ENCODE results near the gene SLC35G1.
A peak's percentile ranks its signal among the peaks of the same experiment; 100 is the strongest.

SLC35G1 gene, protein sequence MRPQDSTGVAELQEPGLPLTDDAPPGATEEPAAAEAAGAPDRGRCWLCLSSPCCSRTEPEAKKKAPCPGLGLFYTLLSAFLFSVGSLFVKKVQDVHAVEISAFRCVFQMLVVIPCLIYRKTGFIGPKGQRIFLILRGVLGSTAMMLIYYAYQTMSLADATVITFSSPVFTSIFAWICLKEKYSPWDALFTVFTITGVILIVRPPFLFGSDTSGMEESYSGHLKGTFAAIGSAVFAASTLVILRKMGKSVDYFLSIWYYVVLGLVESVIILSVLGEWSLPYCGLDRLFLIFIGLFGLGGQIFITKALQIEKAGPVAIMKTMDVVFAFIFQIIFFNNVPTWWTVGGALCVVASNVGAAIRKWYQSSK

DNA sequence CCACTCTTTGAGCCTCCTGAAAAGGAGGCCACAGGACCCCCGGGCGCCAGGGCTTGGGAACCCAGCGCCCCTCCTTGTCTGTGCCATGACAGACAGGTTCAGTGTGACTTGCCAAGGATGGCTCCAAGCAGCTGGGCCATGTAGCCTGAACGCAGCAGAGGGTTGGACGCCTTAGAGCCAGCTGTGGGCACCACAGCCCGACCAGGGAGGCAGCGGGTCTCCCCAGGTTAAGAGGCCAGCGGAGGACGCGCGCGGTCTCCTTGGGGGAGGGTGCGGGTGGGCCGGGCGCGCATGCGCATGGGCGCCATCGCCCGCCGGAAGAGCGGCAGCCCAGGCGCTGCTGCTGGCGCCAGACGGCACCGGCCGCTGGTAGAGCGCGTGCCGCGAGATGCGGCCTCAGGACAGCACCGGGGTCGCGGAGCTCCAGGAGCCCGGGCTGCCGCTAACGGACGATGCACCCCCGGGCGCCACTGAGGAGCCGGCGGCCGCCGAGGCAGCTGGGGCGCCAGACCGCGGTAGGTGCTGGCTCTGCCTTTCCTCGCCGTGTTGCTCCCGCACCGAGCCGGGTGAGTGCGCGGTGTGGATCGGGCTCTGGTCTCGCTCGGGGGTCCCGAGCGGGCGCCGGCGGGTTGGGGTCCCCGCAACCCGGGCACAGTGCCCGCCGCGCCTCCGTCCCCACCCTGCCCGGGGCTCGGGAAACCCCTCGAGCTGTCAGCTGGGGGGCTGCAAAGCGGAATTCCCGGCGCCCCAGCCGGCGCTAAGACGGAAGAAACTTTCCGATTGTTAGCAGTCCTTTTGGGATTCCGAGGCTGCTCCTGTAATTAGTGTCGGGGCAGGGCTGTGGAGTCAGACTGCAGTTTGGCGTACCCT, at the start of gene SLC35G1:
SLC35G1 (plus strand) TSS at position 333 of the 870 bp plus-strand sequence; CDS start at position 389, 56 bp downstream.
- DNase-seq (ENCODE audit: low read depth in 2 of 2) = peak; percentile 26 to 29

DNA sequence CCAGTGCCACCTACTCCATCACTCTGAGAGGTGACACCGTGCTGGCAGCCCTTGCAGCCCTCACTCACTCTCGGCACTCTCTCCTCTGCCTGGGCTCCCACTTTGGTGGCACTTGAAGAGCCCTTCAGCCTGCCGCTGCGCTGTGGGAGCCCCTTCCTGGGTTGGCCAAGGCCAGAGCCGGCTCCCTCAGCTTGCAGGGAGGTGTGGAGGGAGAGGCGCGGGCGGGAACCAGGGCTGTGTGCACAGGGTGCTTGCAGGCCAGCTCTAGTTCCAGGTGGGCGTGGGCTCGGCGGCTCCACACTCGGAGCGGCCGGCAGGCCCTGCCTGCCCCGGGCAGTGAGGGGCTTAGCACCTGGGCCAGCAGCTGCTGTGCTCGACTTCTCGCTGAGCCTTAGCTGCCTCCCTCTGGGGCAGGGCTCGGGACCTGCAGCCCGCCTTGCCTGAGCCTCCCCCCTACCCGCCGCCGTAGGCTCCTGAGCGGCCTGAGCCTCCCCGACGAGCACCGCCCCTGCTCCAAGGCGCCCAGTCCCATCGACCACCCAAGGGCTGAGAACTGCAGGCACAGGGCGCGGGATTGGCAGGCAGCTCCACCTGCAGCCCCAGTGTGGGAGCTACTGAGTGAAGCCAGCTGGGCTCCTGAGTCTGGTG, 48.7 kb upstream of the SLC35G1 start:
- DNase-seq (ENCODE audit: low read depth in 2 of 2) = no peak

DNA sequence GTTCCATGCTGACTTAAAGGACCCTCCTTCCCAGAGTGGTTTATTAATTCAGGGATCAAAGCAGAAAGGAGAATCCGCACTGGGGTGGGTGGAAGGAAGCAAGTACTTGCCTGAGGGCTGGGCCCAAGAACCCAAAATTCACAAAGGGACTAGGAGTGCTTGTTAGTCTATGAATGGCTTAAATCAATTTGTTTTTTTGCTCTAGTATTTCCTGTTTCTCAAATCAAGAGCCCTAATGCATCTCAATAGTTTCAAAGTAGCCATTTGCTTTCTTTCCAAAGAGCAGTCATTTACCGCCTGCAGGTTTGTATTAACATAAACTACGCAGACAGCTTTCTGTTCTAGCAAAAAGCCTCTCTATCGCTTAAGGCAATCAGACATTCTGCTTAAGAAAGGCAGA, 44.2 kb upstream of the SLC35G1 start:
- DNase-seq (ENCODE audit: low read depth in 2 of 2) = no peak

DNA sequence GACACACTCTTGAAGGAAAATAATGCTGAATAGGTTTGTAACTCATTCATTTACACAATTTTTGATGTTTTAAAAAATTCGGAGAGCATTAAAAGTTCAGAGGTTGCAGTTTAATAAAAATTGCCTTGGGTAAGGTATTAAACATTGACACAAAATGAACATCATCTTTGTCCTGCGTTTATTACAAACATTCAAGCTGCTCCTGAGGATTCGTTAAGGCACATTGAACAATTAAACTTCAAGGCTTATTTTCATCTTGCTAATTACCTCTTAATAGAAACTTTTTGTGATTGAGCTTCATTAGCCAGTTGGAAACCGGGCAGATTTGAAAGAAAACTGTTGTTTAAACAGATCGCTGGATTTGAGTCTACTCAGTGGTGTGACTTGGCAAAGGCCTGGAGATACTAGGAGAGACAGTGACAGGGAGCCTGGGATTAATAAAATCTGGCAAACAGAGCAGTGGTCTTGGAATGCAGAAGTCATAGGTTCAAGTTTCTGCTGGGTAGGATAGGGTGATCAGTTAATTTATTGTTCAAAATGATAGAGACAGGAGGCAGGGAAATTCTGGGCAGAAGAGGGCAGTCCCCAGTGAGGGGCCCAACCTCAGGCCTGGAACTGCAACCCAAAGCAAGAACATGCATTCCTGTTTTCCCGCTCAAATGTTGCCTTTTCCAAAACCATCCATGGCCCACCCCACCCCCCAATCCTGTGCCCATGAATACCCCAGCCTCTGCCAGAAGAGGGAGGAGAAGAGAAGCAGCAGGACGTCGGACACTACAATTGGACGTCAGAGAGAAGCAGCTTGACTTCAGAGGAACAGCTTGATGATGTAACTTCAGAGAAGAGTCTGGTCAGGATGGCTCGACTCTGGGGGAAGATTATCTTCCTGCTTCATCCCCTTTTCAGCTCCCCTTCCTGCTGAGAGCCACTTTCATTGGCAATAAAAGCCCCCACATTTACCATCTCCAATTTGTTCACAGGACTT, 43.5 kb upstream of the SLC35G1 start:
- no peak for DNase-seq (ENCODE audit: low read depth in 2 of 2)

DNA sequence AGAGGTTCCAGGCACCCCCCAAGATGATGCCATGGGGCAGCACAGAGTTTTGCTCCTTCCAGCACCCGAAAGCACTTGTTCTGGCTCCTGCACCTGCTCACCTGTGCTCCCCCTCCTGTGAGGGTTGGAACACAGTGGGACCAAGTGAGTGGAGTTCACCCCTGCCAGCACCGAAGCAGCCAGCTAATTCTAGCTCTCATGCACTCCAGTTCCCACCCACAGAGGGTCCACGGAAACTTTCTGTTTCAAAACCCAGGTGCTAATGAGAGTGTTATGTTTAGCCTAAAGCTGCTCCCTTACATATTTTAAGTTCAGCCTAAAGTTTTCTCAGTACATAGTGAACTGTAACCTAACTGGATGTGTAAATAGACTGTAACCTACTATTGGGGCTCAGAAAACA, 42.6 kb upstream of the SLC35G1 start:
- no peak for DNase-seq (ENCODE audit: low read depth in 2 of 2)

DNA sequence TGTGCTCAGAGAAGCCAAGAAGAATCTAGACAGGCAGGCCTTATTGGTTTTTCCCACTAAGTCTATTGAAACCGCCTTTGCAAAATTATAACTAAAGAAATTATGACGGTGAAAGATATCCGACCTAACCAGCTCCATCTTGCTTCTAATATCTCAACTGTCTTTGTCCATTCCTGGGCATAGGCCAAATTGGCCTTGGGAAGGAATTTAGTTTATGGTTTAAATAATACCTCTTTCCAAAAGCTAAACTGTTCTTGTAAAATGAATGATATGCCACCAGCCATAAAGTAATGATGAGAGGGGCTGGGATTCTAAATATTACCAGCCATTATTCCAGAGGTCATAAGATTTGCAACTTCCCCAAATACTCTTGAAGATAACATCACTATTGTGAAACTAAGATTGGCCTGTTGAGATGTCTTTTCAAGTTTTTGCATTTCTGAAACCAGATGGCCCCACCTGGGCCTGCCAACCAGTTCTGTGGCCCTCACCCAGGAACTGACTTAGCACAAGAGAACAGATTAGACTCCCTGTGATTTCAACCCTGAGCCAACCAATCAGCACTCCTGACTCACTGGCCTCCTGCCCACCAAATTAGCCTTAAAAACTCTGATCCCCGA, 41.2 kb upstream of the SLC35G1 start:
- no peak for DNase-seq (ENCODE audit: low read depth in 2 of 2)

DNA sequence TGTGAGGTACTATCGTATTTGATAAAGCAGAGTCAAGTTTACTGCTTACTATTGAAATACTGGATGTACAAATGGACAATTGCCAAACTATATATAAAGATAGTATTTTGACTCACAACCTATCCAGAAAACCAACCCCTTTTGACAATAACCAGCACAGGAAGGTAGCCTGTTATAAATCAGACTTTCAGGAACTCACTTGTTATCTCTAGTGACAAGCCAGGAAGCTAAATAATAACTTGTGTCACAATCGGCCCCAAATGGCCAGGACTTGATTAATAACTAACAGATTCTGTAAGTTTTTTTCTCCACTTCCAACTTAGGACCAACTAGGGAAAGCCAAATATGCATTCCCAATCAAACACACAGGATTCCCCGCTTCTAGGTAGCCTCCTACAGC, 38.8 kb upstream of the SLC35G1 start:
- no peak for DNase-seq (ENCODE audit: low read depth in 2 of 2)

DNA sequence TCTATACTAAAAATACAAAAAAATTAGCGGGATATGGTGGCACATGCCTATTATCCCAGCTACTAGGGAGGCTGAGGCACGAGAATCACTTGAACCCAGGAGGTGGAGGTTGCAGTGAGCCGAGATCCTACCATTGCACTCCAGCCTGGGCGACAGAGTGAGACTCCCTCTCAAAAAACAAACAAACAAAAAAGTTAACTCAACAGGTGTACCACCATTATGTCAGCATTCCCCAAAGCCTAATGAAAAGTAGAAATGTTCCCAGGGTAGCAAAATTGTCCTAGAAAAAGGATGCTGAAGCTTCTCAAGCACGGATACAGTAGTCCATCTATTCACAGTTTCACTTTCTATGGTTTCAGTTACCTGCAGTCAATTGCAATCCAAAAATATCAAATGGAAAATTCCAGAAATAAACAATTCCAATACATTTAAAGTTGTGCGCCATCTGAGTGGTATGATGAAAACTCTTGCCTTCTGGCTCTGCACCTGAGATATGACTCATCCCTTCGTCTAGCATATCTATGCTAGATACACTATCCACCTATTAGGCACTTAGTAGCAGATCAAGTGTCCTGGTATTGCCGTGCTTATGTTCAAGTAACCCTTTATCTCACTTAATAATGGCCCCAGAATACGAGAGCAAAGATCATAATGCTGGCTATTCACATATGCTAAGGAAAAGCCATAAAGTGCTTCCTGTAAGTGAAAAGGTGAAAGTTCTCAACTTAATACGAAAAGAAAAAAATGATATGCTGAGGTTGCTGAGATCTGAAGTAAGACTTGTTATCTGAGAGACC, 37.2 kb upstream of the SLC35G1 start:
- DNase-seq (ENCODE audit: low read depth in 2 of 2) = no peak

DNA sequence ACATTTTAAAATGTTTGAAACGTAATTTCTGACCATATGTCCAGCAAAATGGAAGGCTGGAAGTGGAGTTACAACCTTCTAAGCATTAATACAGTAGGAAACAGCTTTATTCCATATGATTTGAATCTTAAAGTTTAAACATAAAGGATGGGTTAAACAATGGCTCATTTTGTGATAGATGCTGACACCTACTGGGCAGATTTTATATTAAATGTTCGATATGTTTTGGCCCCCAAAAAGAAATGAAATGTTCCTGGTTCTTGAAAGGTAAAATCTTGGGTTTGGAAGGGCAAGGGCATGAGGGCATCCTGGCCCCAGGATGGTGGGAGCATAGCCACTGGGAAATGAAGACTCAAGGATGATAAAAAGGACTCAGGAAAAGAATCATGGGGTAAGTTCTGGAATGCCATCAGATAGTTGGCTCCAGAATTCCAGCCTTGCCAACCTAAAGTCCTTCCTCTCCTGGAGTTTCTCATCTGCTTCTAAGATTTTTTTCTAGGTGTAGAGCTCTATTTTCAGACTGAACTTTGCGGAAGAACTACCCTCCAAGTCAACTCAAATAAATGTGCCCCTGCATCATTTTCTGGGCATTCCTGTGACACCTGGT, 34.6 kb upstream of the SLC35G1 start:
- DNase-seq (ENCODE audit: low read depth in 2 of 2) = no peak

DNA sequence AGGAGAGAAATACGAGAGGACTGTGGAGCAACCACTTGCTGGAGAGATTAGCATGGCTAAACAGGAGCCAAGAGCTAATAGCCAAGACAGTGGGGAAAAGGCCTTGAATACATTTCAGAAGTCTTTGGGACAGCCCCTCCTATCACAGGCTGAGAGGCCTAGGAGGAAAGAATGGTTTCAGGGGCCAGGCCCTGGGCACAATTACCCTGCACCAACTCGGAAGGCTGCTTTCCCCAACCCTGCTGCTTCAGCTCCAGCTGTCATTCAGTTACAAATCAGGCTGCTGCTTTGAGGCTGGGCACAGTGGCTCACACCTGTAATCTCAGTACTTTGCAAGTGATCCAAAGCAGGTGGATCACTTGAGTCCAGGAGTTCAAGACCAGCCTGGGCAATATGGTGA, 32.0 kb upstream of the SLC35G1 start:
- DNase-seq (ENCODE audit: low read depth in 2 of 2) = no peak

DNA sequence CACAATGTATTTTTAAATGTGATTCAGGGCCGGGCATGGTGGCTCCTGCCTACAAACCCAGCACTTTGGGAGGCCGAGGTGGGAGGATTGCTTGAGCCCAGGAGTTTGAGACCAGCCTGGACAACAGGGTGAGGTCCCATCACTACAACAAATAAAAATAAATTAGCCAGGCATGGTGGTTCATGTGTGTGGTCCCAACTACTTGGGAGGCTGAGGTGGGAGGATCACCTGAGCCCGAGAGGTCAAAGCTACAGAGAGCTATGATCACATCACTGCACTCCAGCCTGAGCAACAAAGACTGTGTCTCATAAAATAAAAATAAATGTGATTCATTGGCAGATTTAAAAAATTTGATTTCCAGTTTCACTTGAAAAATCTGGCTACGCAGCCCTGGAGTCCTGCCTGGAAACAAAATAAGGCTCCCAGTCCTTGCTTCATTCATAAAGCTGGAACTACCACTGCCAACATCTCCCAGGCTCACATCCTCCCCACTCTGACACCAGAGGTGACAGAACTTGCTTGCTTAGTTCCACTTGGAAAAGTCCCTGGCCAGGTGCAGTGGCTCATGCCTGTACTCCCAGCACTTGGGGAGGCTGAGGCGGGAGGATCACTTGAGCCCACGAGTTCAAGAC, 27.9 kb upstream of the SLC35G1 start:
- no peak for DNase-seq (ENCODE audit: low read depth in 2 of 2)

DNA sequence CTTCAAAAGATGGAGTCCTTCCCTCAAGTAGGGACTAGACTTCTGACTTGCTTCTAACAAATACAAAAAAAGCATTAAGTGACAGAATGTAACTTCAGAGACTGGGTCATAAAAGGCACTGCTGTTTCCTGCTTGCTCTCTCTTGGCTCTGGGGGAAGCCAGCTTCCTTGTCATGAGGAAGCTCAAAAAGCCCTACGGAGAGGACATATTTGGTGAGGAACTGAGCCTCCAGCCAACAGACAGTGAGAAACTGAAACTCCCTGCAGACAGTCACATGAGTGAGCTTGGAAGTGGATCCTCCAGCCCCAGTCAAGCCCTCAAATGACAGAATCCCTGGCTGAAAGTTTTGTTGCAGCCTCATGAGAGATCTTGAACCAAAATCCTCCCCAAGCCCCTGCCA, 26.3 kb upstream of the SLC35G1 start:
- DNase-seq (ENCODE audit: low read depth in 2 of 2) = no peak

DNA sequence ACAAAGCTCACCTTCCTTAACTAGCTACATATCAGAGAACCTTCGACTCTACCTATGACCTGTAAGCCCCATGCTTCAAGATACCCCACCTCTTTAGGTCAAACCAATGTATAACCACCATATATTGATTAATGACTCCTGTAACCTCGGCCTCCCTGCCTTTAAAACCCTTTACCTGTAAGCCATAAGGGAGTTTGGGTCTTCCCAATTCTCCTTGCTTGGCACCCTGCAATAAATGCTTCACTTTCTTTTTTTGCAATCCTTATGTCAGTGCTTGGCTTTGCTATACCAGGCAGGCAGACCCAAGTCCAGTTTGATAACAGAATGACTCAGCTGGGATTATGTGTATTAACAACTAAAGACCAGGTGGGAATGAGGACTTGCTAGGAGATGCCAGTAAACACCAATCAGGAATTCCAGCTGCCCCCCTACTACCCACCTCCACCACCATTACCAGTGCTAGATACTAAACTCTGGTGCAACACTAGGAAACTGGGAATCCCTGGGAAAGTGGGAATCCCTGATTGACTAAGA, 22.0 kb upstream of the SLC35G1 start:
- no peak for DNase-seq (ENCODE audit: low read depth in 2 of 2)

DNA sequence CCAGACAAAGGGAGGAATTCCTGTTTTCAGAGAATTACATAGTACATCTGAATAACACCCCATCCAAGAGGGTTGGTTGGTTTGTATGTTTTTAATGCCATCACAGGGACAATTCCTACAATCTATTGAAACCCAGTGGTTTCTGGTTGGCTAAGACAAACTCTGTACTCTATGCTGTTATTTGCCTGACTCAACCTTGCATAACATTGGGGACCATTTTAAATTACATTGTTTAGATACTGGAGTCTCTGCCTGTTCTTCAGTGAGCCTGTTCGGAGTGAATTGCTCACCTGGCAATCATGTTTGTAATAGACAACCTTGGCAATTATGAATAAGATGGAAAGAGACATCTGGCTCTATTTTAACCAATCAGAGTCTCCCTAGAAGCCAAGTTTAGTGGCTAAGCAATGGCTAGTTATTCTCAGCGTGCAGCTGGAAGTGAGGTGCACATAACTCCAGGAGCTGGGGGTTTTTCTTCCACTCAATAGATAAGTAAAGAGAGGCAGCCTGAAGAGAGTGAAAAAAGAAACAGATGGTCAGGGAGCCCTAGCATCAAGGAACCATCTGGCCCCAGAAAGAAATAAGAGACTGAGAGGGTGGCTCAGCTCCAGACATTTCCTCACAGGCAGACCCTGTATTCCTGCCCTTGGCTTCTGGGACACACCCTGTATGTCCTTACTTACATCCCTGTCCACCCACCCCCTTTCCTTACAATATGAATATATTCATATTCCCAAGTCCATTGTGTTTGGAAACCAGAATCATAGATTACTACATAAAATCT, 21.2 kb upstream of the SLC35G1 start:
- no peak for DNase-seq (ENCODE audit: low read depth in 2 of 2)

DNA sequence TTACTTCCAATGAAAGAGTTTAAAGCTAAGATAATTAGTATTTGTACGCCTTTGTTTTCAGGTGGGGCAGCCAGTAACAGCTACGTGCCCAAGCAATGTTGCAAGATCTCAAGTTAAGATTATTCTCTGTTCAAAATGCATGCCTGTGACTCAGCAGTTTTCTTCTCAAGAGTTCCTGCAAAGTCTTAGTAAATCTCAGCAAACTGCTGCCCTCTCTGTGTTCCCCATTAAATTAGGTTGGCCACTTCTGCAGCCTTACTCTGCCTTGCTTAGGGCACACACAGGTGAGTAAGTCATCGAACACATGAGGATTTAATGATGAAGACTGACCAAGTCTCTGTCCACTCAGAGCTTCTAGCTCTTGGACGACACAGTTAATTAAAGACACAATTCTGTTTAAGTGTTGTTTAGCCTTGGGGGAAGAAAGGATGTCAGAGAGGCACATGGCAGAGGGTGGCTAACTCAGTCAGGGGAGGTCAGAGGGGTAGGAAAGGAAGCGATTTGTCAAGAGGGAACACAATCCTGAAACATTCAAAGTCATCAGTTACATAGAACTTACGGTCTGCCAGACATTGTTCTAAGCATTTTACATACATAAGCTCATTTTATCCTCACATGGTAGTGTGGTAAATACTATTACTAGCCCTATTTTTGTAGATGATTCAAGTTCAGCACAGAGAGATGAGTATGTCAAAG, 20.2 kb upstream of the SLC35G1 start:
- no peak for DNase-seq (ENCODE audit: low read depth in 2 of 2)

DNA sequence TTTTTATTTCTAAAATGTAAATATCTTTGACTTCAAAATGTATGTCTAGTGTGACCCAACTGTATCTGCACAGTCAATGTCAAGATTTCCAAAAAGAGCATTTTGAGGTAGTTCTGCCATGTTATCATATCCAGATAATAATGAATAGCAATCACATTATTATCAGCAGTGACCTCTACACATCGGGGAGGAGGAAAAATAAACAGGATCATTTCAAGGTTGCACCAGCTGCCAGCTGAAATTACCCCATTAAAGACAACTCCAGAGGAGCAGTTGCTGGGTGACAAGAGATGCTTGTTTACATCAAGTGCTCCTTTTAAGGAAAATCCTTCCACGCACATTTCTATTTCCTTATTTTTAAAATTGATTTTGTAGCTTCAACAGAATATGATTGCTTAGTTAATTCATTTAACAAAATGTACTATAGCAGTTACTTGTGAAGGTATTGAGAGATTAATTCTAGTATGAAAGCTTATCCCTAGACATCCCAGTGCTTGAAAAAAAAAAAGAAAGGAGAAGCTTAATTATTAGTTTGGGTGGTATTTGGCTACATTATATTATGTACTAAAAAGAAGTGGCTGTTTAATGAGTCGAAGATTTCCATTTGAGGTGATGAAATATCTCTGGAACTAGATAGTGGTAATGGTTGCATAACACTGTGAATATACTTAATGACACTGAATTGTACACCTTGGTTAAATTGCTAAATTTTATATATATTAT, 19.3 kb upstream of the SLC35G1 start:
- no peak for DNase-seq (ENCODE audit: low read depth in 2 of 2)

DNA sequence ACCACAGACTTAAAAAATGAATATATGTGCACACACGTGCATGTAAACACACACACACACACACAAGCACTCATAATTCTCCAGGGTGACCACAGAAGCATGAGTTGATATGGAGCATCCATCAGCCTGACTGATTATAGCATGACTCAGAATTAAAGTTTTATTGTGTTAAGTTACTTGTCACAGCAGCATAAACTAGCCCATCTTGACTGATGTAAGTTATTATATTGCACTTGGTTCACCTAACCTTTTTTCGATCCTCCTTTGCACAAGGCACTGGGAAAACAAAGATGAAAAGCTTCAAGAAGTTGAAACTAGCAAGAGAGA, 18.8 kb upstream of the SLC35G1 start:
- no peak for DNase-seq (ENCODE audit: low read depth in 2 of 2)
